CD4-positive, alpha-beta memory T cell (primary cell): Measurements from ENCODE around the gene MICOS13. TPM values are rescaled to one million over a fixed set of nuclear protein-coding genes. Genes with fewer than 3 reads are reported as not detected.
A peak's percentile ranks its signal among the peaks of the same experiment; 100 is the strongest.

Experiments
- CTCF ChIA-PET: fragments of 350-600 bp; sonication (Branson Sonifier 250); formaldehyde crosslinking; loops from one replicate; lab custom pipeline; 2021; ENCODE audit warnings: inconsistent platforms; ENCODE audit not compliant: partially characterized antibody; lab: Charles Lee
- POLR2A ChIA-PET: fragments of 350-600 bp; sonication (Branson Sonifier 250); formaldehyde crosslinking; loops from one replicate; lab custom pipeline; 2021; ENCODE audit not compliant: partially characterized antibody; lab: Charles Lee
- DNase-seq, 5 donors: peaks; one replicate each; pipeline versions ENCODE4 v3.0.0 to v3.0.0-alpha.2; 2020 to 2022; ENCODE audit warnings: mixed read lengths in 1 of 5
- H3K27ac ChIP-seq: one replicate; pipeline ENCODE4 v1.7.0; 2013; ENCODE audit warnings: low read depth, low read length
- H3K27me3 ChIP-seq: 2 replicates; pipeline ENCODE4 v1.7.0; 2013; ENCODE audit warnings: mild to moderate bottlenecking, low read length, moderate library complexity; ENCODE audit not compliant: insufficient read depth
- H3K36me3 ChIP-seq: 2 replicates; pipeline ENCODE4 v1.7.0; 2013; ENCODE audit warnings: mild to moderate bottlenecking, low read length, moderate library complexity; ENCODE audit not compliant: insufficient read depth
- H3K4me1 ChIP-seq: 2 replicates; pipeline ENCODE4 v1.7.0; 2013; ENCODE audit warnings: mild to moderate bottlenecking, low read length, moderate library complexity; ENCODE audit not compliant: insufficient read depth
- H3K4me3 ChIP-seq, 2 donors: one replicate each; pipeline ENCODE4 v1.7.0; 2013; ENCODE audit warnings: low read length in 2 of 2, mild to moderate bottlenecking in 1 of 2
- H3K9me3 ChIP-seq, 2 donors: one replicate each; pipeline ENCODE4 v1.7.0; 2013; ENCODE audit warnings: low read length in 2 of 2, control low read depth in 1 of 2; ENCODE audit not compliant: control insufficient read depth in 1 of 2
- H3K27ac Mint-ChIP-seq, 7 donors: one replicate each; pipeline ENCODE4 v1.8.0; 2020 to 2021; ENCODE audit warnings: mixed read lengths in 7 of 7, mild to moderate bottlenecking in 6 of 7, inconsistent platforms in 3 of 7, moderate library complexity in 3 of 7
- H3K27me3 Mint-ChIP-seq, 2 donors: one replicate each; pipeline ENCODE4 v1.8.0; 2020 to 2021; ENCODE audit warnings: mixed read lengths in 2 of 2
- H3K36me3 Mint-ChIP-seq, 2 donors: one replicate each; pipeline ENCODE4 v1.8.0; 2020 to 2021; ENCODE audit warnings: mixed read lengths in 2 of 2, inconsistent platforms in 1 of 2, mild to moderate bottlenecking in 1 of 2
- H3K4me1 Mint-ChIP-seq, 4 donors: one replicate each; pipeline ENCODE4 v1.8.0; 2020 to 2021; ENCODE audit warnings: mixed read lengths in 4 of 4, mild to moderate bottlenecking in 1 of 4
- H3K4me3 Mint-ChIP-seq, 8 donors: one replicate each; pipeline ENCODE4 v1.8.0; 2020 to 2021; ENCODE audit warnings: mixed read lengths in 8 of 8, mild to moderate bottlenecking in 7 of 8, moderate library complexity in 6 of 8, inconsistent platforms in 3 of 8
- H3K9me3 Mint-ChIP-seq, 8 donors: one replicate each; pipeline ENCODE4 v1.8.0; 2020 to 2021; ENCODE audit warnings: mixed read lengths in 8 of 8, mild to moderate bottlenecking in 5 of 8, inconsistent platforms in 3 of 8, moderate library complexity in 1 of 8
- intact Hi-C: fragments of 100-400 bp; cut with micrococcal nuclease; formaldehyde crosslinking; loops from one replicate; pipeline ENCODE4 v1.15.1; 2023
- polyA plus RNA-seq, 2 donors: library from polyadenylated mRNA; unstranded; fragments of 300-500 nt; fragmentation: Illumina TruSeq; gene quantifications; one replicate each; pipeline ENCODE4 v1.2.3, GENCODE V29; 2021
- total RNA-seq, 2 experiments: library from RNA; stranded (reverse); gene quantifications; one replicate each; pipeline ENCODE4 v1.2.3, GENCODE V29; 2021

Gene MICOS13
- total and polyA plus RNA-seq, 4 experiments from 2014 or later: 40.5 to 114 (median 77.3) TPM

GRCh38 chr19:5651361-5651760 lies 29.0 kb downstream of the MICOS13 start:
- Histone ChIP-seq H3K4me1 (no peaks in the 10 kb centered on the region), H3K27ac (no peak overlapping the region), H3K36me3 (peaks cover 79% of the 10 kb centered on the region), H3K4me3 (no peak overlapping the region), H3K9me3 (no peaks in the 10 kb centered on the region), H3K27me3 (no peaks in the 10 kb centered on the region)
- Mint-ChIP-seq H3K27me3 (no peaks in the 10 kb centered on the region), H3K36me3 (peaks cover 69 to 83% of the 10 kb centered on the region in 2 donors), H3K4me1 (peaks cover 0 to 6% (median 2%) of the 10 kb centered on the region in 4 donors), H3K27ac (peak overlapping the region in 1 of 7 donors; percentile 68), H3K4me3 (no peak overlapping the region), H3K9me3 (no peaks in the 10 kb centered on the region)
- no peak for DNase-seq
- POLR2A ChIA-PET: no interaction called here
- CTCF ChIA-PET: no interaction called here
- intact Hi-C loops: no loop called here

- Histone ChIP-seq H3K27me3 (no peaks in the 10 kb centered on the region), H3K9me3 (no peaks in the 10 kb centered on the region), H3K4me3 (no peak overlapping the region), H3K36me3 (peaks cover 86% of the 10 kb centered on the region), H3K27ac (no peak overlapping the region), H3K4me1 (no peaks in the 10 kb centered on the region)
- ChIA-PET POLR2A (interaction anchor here (0.8 kb wide), 1 partner anchor 10 kb away, joined by 3 read pairs; no protein-coding TSS in a partner anchor), CTCF (no interaction called here)
- intact Hi-C loops: no loop called here
- H3K27me3 Mint-ChIP-seq: no peaks in the 10 kb centered on the region
- H3K27ac Mint-ChIP-seq: peak overlapping the region in 1 of 7 donors; percentile 76
- peaks cover 69 to 86% of the 10 kb centered on the region in 2 donors for H3K36me3 Mint-ChIP-seq
- DNase-seq: no peak
- no peaks in the 10 kb centered on the region for H3K9me3 Mint-ChIP-seq
- peaks cover 7 to 25% (median 15%) of the 10 kb centered on the region in 4 donors for H3K4me1 Mint-ChIP-seq
- no peak overlapping the region for H3K4me3 Mint-ChIP-seq
Measured at GRCh38 chr19:5648464-5648863, 31.9 kb downstream of the MICOS13 start.

GRCh38 chr19:5646703-5647102 lies 33.6 kb downstream of the MICOS13 start:
- ChIA-PET POLR2A (interaction anchor here (2.0 kb wide), 1 partner anchor 24 kb away, joined by 4 read pairs; the partner anchor contains the start of genes SAFB and SAFB2), CTCF (no interaction called here)
- Histone ChIP-seq H3K4me1 (peaks cover 6% of the 10 kb centered on the region), H3K4me3 (no peak overlapping the region), H3K27ac (no peak overlapping the region), H3K27me3 (no peaks in the 10 kb centered on the region), H3K9me3 (no peaks in the 10 kb centered on the region), H3K36me3 (peaks cover 85% of the 10 kb centered on the region)
- DNase-seq: no peak
- Mint-ChIP-seq H3K27me3 (no peaks in the 10 kb centered on the region), H3K4me1 (peaks cover 12 to 29% (median 20%) of the 10 kb centered on the region in 4 donors), H3K9me3 (no peaks in the 10 kb centered on the region), H3K27ac (peak overlapping the region in 2 of 7 donors; percentile 29 to 71), H3K36me3 (peaks cover 62 to 89% of the 10 kb centered on the region in 2 donors), H3K4me3 (no peak overlapping the region)
- intact Hi-C loops: no loop called here

GRCh38 chr19:5645409-5645808 lies 34.9 kb downstream of the MICOS13 start:
- no peaks in the 10 kb centered on the region for H3K27me3 ChIP-seq
- Mint-ChIP-seq H3K4me1 (peaks cover 17 to 38% (median 24%) of the 10 kb centered on the region in 4 donors), H3K9me3 (no peaks in the 10 kb centered on the region), H3K36me3 (peaks cover 63 to 84% of the 10 kb centered on the region in 2 donors), H3K4me3 (no peak overlapping the region), H3K27me3 (no peaks in the 10 kb centered on the region), H3K27ac (peak overlapping the region in 3 of 7 donors; percentile 13 to 55 (median 40))
- H3K27ac ChIP-seq: no peak overlapping the region
- H3K4me3 ChIP-seq: no peak overlapping the region
- peaks cover 81% of the 10 kb centered on the region for H3K36me3 ChIP-seq
- CTCF ChIA-PET: no interaction called here
- no peak for DNase-seq
- POLR2A ChIA-PET: interaction anchor here (2.0 kb wide), 1 partner anchor 23 kb away, joined by 4 read pairs; the partner anchor contains the start of genes SAFB and SAFB2
- no peaks in the 10 kb centered on the region for H3K9me3 ChIP-seq
- peaks cover 6% of the 10 kb centered on the region for H3K4me1 ChIP-seq
- intact Hi-C loops: no loop called here

- POLR2A ChIA-PET: no interaction called here
Measured at GRCh38 chr19:5644037-5644436, 36.3 kb downstream of the MICOS13 start.

GRCh38 chr19:5643060-5643459 lies 37.3 kb downstream of the MICOS13 start:
- intact Hi-C loops: no loop called here
- DNase-seq: no peak
- peak overlapping the region in 1 of 8 donors; percentile 4 for H3K4me3 Mint-ChIP-seq
- Histone ChIP-seq H3K4me1 (peaks cover 11% of the 10 kb centered on the region), H3K36me3 (peaks cover 68% of the 10 kb centered on the region), H3K27me3 (no peaks in the 10 kb centered on the region), H3K27ac (no peak overlapping the region), H3K4me3 (no peak overlapping the region), H3K9me3 (no peaks in the 10 kb centered on the region)
- H3K27ac Mint-ChIP-seq: peak overlapping the region in 1 of 7 donors; percentile 43
- peaks cover 0 to 1% (median 0%) of the 10 kb centered on the region in 8 donors for H3K9me3 Mint-ChIP-seq
- peaks cover 17 to 44% (median 27%) of the 10 kb centered on the region in 4 donors for H3K4me1 Mint-ChIP-seq
- POLR2A ChIA-PET: no interaction called here
- CTCF ChIA-PET: interaction anchor here (0.6 to 1.0 kb wide), 2 partner anchors 18 to 44 kb away, joined by 3 read pairs; no protein-coding TSS in a partner anchor
- no peaks in the 10 kb centered on the region for H3K27me3 Mint-ChIP-seq
- H3K36me3 Mint-ChIP-seq: peaks cover 49 to 75% of the 10 kb centered on the region in 2 donors

More at GRCh38 chr19:5644037-5644436, 36.3 kb downstream of the MICOS13 start:
- no peaks in the 10 kb centered on the region for H3K27me3 Mint-ChIP-seq
- H3K27ac Mint-ChIP-seq: peak overlapping the region in 3 of 7 donors; percentile 21 to 70 (median 57)
- Histone ChIP-seq H3K36me3 (peaks cover 73% of the 10 kb centered on the region), H3K4me1 (peaks cover 7% of the 10 kb centered on the region), H3K27ac (no peak overlapping the region), H3K9me3 (no peaks in the 10 kb centered on the region), H3K4me3 (no peak overlapping the region), H3K27me3 (no peaks in the 10 kb centered on the region)
- peaks cover 0 to 1% (median 0%) of the 10 kb centered on the region in 8 donors for H3K9me3 Mint-ChIP-seq
- peaks cover 54 to 81% of the 10 kb centered on the region in 2 donors for H3K36me3 Mint-ChIP-seq
- DNase-seq: no peak
- peaks cover 17 to 44% (median 27%) of the 10 kb centered on the region in 4 donors for H3K4me1 Mint-ChIP-seq
- CTCF ChIA-PET: no interaction called here
- intact Hi-C loops: no loop called here
- no peak overlapping the region for H3K4me3 Mint-ChIP-seq

- intact Hi-C loops: no loop called here
- peaks cover 24 to 52% (median 34%) of the 10 kb centered on the region in 4 donors for H3K4me1 Mint-ChIP-seq
- H3K4me3 Mint-ChIP-seq: no peak overlapping the region
- CTCF ChIA-PET: interaction anchor here (1.0 kb wide), 1 partner anchor 45 kb away, joined by 3 read pairs; no protein-coding TSS in a partner anchor
- Histone ChIP-seq H3K27ac (no peak overlapping the region), H3K27me3 (no peaks in the 10 kb centered on the region), H3K9me3 (no peaks in the 10 kb centered on the region), H3K4me1 (peaks cover 18% of the 10 kb centered on the region), H3K36me3 (peaks cover 63% of the 10 kb centered on the region), H3K4me3 (no peak overlapping the region)
- no peak for DNase-seq
- peaks cover 0 to 1% (median 0%) of the 10 kb centered on the region in 8 donors for H3K9me3 Mint-ChIP-seq
- no peaks in the 10 kb centered on the region for H3K27me3 Mint-ChIP-seq
- POLR2A ChIA-PET: no interaction called here
- H3K27ac Mint-ChIP-seq: peak overlapping the region in 2 of 7 donors; percentile 50 to 57
- H3K36me3 Mint-ChIP-seq: peaks cover 40 to 72% of the 10 kb centered on the region in 2 donors
Measured at GRCh38 chr19:5642204-5642603, 38.1 kb downstream of the MICOS13 start.
